NCI-H1105 (cell line): Measurements from ENCODE around the gene UNKL.
A peak's percentile ranks its signal among the peaks of the same experiment; 100 is the strongest.

Experiments used
- DNase-seq: peaks from one replicate; lab custom pipeline; 2025; lab: John Stamatoyannopoulos, UW

Gene UNKL

GRCh38 chr16:1351215-1351581 lies 63.3 kb downstream of the UNKL start:
- no peak for DNase-seq

DNA sequence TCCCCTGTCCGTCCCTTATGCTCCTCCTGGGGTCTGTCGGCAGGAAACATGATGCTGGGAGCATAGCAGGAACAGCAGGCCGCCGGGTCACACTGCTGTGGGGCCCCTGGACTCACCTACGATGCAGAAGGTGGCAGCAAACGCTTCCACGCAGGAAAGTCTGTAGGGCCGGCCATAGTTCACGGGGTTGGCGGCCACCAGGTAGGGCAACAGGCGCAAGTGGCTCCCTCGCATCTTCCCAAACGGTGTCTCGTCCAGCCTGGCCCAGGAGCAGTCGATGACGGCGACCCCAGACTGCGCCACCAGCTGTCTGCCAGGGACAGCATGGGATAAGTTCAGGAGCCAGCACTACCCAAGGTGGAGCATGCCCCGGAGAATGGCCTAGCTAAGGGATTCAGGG lies 63.8 kb downstream of the UNKL start:
- DNase-seq = no peak

GRCh38 chr16:1349951-1350350 lies 64.6 kb downstream of the UNKL start:
- DNase-seq = no peak

DNA sequence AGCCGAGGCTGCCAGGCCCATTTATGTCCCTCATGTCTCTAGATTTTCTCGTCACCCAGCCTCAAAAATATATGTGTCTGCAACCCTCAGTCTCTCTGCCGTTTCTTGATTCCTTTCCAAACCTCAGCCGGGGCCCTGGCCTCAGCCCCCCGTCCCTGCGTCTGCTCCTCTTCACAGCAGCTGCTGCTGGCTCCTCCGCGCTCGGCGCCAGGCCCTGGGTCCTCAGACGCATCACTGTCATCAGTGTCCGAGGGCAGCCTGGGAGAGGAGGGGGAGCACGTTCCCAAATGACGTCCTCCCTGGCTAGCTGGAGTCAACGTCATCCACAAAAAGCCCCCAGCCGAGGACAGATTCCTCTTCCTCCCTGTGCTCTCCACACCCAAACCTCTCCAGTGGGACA lies 65.2 kb downstream of the UNKL start:
- no peak for DNase-seq

DNA sequence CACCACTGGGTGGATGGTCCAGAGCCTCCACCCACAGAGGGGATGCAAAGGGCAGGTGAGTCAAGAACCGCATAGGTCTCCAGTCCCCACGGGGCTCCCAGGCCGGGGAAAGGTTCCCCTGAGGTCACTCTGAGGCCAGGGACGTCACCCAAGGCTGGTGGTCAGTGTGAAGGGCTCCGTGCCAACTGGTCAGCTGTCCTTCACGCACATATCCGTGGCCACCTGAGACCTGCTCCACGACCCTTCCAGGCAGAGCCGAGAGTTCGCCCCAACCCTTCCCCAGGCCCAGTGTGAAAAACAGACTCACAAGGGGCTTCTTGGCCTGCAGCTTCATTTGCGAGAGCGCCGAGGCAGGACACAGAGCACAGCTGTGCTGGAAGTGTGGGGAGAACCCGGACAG lies 65.6 kb downstream of the UNKL start:
- DNase-seq = no peak

GRCh38 chr16:1348441-1348840 lies 66.1 kb downstream of the UNKL start:
- no peak for DNase-seq

- DNase-seq = no peak
These were observed 66.5 kb downstream of the UNKL start for GRCh38 chr16:1347962-1348361.

DNA sequence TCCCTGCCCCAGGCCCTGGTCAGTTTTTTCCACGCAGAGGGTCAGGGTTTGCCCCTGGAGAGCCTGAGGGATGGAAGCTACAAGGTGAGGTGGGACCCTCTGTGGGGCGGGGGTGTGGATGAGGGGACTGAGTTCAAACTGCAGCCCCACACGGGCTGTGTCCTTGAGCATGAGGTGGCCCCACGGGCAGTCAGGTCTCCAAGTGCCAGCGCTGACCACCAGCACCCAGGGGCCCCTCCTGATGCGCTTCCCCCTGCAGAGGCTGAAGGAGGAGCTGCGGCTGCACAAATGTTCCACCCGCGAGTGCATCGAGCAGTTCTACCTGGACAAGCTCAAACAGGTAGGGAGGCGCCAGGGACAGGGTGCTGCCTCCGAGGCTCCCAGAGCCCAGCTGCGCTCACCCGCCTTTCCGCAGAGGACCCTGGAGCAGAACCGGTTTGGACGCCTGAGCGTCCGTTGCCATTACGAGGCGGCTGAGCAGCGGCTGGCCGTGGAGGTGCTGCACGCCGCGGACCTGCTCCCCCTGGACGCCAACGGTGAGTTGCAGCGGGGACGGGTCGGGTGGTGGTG lies 67.1 kb downstream of the UNKL start:
- DNase-seq = no peak

- no peak for DNase-seq
These were observed 67.8 kb downstream of the UNKL start for GRCh38 chr16:1346422-1347285.

DNA sequence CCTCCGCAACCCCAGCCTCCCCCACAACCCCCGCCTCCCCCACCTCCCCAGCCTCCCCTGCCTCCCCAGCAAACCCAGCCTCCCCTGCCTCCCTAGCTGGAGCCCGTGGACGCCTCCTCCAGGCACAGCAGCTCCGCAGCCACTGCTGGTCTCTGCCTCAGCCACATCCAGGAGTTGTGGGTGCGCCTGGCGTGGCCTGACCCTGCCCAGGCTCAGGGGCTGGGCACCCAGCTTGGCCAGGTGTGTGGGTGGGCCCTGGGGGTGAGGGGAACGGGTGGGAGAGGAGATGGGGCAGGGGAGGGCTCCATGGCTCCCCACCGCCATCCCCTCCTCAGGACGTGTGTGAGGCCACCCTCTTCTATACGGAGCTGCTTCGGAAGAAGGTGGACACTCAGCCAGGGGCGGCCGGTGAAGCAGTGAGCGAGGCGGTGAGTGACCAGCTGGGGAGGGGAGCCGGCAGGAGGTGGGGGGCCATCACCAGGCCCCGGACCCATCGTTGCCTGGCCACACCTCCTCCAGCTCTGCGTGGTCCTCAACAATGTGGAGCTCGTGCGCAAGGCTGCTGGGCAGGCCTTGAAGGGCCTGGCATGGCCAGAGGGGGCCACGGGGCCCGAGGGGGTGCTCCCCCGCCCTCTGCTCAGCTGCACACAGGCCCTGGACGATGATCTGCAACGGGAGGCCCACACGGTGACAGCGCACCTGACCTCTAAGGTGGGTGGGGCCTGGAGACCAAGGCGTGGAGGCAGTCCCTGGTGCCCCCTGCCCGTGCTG lies 68.7 kb downstream of the UNKL start:
- no peak for DNase-seq

GRCh38 chr16:1345087-1345486 lies 69.4 kb downstream of the UNKL start:
- DNase-seq = no peak

DNA sequence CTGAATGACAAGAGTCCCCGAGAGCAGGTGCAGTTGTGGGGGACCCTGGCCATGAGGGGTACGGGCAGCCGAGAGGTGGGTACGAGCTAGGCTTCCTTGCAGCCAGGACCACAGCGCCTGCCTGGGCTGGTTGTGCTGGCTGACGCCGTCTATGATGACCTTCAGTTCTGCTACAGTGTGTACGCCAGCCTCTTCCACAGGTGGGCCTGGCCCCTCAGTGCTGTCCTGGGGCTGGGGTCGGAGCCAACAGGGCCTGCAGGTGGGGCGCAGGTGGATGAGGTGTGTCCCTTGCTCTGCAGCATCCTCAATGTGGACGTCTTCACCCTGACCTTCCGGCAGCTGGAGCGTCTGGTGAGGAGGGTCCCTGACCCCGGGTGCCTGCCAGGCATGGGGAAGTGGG lies 70.0 kb downstream of the UNKL start:
- no peak for DNase-seq

GRCh38 chr16:1343428-1344242 lies 70.9 kb downstream of the UNKL start:
- no peak for DNase-seq

GRCh38 chr16:1342526-1343427 lies 71.7 kb downstream of the UNKL start:
- DNase-seq = peak; percentile 88

DNA sequence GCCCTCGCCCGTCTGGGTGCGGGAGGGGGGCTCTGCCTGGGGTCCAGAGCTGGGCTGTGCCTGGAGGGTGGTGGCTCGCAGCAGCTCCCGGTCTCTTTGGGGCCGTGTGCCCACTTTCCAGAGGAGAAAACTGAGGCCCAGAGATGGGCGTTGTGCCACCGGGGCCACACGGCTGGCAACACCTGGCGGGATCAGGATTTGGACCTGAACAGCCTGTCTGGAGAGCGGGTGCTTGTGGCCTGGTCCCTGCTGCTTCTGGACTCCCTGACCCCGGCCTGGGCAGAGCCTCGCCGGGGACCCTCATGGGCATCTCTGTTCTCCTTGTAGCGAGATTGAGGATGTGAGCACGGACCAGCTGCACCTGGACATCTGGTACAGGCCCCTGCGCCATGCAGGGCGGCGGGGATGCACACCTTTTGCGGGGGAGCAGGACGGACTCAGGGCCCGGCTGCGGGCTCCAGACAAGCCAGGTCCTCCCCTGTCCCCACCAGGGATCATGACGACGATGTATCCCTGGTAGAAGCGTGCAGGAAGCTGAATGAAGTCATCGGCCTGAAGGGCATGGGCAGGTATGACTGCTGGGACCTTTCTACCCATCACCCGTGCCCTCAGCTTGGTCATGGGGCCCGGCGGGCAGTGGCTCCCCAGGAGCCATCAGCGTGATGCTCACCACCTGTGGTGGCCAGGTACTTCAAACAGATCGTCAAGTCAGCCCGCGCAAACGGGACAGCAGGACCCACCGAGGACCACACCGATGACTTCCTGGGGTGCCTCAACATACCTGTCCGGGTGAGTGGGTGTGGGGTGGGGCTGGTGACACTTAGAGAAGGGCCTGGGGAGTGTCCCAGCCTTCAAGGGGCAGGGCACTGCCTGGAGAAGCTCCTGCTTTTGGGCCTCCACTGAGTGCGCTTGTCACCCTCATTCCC lies 72.7 kb downstream of the UNKL start:
- DNase-seq = no peak

- no peak for DNase-seq
These were observed 73.6 kb downstream of the UNKL start for GRCh38 chr16:1340730-1341494.

- no peak for DNase-seq
These were observed 75.4 kb downstream of the UNKL start for GRCh38 chr16:1338855-1339675.

- no peak for DNase-seq
These were observed 76.3 kb downstream of the UNKL start for GRCh38 chr16:1338119-1338730.
